AG08396 (cell line): Measurements from ENCODE around the gene RNU1-2.
A peak's percentile ranks its signal among the peaks of the same experiment; 100 is the strongest.
"Not testable (repeated sequence)": the region's sequence is repeated elsewhere in the genome, so short reads cannot be mapped to it uniquely, and the experiment has no call there.

Experiments
- DNase-seq: peaks from one replicate; pipeline ENCODE4 v3.0.0; 2012; ENCODE audit warnings: low spot score, mixed read lengths

RNU1-2 gene

DNA sequence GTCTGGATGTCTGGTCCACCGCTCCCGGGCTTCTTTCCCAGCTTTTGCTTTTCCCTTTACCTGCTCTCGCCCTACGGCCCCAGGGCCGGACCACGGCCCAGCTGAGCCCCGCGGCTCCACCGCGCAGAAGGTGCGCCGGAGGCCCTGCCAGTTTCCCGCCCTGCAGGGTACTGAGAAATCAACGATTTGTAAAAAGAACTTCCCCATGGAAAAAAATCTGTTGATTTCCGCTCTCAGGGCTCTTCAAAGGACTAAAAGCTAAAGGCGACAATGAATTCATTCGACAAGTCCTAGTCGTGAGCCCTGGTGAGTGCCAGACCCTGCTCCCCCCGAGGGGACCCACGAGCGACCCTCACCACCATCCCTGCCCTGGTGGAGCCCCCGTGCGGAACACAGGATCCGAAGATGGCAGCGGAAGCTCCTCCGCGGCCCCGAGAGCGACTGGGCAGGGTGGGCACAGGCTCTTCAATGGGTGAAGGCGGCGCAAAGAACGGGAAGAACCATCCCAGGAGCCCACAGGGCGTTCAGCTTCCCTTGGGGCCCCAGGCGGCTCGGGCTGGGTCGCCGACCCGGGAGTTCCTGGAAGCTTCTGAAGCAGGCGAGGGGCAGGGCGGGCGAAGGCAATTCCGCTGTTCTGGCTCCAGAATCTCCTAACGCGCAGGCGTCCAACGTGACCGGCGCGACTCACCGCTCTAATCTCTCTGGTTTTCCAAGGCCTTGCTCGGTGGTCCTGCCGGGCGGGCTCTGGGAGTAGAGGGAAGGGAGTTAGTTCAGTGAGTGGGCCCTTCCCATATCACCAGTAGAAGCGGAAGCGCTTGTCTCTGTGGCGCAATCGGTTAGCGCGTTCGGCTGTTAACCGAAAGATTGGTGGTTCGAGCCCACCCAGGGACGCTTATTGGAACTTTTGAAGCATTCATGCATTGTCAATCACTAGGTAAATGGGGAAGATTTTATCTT lies 6.6 kb upstream of the RNU1-2 start:
- DNase-seq = peak; percentile 24

DNA sequence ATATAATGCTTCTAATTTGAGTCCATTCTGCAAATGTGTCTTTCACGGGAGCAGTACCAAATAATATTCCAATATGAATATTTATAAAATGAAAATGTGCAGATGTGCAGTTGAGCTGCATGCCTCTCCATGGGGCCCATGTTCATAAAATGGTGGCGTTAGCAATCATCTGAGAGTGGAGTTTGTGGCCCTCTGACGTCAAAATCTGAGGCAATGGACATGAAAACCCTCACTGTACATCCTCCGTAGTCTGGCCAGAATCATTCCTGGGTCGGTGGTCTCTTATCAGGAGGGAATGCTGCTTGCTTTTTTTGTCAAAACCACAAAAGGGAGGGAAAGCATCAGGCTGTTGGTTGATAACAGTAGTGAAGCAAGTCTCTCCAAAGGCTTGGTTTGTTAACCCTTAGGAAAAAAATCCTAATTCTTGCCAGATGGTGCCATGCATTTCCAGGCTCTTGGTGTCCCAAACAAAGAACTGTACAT lies 5.2 kb upstream of the RNU1-2 start:
- DNase-seq = not testable (repeated sequence)

DNA sequence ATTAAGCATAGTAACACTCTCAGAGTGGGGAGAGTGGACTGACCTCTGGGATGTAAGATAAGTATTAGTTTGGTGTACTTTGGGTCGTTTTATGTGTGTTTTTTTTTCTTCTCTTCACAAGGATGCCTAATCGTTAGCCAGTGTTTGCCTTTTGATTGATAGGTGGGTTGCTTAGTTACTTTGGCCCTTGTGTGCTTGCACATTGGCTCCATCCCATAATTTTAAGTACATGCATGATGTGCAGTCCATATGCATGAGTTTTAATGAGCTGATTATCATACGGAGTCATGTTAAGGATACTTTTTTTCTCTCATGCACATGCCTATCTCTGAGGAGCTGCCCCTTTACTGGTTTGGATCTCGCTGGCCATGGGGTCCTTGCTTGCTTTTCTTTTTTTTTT lies 4.7 kb upstream of the RNU1-2 start:
- not testable (repeated sequence) for DNase-seq

DNA sequence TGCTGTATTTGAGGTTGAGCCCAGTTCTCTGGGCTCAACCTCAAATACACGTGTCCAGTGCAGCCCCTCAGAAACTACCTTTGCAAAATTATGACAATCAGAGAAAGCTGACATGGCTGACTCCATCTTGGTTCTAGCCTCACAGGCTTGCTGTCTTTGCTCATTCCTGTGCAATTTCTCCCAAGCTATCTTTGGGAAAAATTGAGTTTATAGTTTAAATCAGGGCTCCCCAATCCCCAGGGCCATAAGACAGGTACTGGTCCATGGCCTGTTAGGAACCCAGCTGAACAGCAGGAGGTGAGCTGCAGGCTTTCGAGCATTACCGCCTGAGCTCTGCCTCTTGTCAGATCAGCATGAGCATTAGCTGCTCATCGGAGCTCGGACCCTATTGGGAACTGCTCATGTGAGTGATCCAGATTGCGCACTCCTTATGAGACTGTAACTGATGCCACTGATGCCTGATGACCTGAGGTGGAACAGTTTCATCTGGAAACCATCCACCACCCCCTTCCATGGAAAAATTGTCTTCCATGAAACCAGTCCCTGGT lies 2.7 kb upstream of the RNU1-2 start:
- DNase-seq = not testable (repeated sequence)

DNA sequence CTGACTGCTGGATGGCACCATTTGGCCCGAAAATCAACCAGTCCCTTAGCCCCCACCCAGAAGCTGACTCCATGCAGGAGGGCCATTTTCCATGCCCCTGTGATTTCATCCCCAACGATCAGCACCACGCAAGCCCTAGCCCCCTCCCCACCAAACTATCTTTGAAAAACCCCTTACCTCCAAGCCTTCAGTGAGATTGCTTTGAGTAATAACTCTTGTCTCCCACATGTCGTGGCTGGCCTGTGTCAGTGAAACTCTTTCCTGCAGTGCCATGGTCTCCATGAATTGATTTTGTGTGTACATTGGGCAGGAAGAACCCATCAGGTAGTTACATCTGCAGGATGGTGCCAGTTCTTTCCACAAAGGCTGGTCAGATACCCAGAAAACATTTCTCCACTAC lies 2.0 kb upstream of the RNU1-2 start:
- not testable (repeated sequence) for DNase-seq

DNA sequence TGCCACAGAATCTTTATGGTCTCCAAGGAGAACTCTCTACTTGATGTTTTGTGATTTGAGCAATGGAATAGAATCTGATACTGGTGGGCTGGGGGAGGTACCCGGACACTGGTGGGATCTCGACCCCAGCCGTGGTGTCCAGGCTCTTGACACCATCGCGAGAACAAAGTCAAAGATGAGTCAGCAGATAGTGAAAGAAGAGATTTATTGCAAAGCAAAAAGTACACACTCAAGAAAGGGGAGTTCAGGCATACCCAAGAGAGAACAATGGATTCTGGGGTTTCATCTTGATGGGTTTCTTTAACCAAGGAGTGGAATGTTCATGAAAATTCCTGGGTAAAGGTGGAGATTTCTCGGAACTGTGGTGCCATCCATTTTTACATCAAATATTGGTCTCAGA lies 1.4 kb upstream of the RNU1-2 start:
- DNase-seq = not testable (repeated sequence)

DNA sequence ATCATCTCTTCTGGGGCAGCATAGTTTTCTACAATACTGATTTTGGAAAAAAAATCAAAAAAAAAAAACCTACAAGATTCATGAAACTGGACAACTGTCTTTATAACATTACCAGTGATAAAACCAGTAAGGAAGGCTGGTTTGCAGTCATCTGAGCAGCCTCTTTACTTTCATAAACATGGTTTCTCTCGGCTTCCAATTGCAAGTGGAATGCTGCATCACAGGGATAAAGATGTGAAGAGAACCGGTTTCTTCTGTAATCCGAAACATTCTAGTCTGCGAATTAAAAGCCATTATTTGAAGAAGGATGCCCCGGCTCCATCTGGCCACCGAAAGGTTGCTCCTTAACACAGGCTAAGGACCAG lies 565 bp upstream of the RNU1-2 start:
- not testable (repeated sequence) for DNase-seq

DNA sequence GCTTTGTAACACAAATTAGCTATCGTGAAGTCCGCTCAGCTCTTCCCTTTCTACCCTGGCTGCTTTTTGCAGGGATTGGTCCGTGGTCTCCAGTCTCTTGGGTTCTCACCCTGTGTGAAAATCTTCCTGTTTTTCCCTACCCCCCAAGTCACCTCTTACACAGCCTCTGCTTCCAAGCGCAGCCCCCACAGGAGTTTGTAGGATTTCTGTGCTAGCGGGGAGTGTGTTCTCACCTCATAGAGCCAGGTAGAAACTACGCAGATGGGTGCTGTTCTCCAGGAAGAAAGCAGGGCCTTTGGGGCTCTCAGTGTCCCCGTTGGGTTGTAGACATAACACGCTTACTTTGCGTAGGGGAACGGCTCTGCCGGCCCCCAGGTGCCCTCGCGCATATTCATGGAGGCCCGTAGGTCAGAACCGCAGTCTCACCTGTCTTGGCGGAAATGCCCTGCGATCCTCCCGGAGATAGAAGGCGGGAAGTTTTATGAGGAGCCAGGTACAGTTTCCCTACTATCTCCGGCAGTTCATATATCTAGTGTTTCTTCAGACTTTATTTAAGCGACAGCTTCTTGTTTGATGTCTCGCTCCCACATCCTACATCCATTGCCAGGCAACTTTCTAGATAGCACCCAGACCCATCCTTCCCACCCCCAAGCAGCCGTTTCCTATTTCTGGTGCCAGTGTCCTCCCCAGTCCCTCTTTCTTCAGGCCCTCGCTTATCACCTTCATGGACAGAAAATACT lies 706 bp downstream of the RNU1-2 start:
- DNase-seq = peak; percentile 24

DNA sequence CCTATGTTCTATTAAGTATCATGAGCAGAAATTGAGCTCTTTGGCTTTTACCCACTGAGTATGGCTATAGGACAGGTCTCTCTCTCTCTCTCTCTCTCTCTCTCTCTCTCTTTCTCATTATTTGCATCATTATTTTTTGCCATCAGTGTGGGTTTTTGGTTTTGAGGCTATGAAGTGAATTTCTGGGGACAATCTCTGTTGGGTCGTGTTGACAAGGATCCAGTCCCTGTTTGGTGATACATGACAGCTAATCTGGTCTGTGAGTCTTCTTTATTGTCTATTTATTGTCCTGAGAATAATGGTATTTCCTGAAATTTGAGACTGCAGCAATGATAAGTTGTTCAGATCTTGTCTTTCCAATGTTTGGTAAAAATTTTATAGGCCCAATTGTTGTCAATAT lies 1.9 kb downstream of the RNU1-2 start:
- not testable (repeated sequence) for DNase-seq

DNA sequence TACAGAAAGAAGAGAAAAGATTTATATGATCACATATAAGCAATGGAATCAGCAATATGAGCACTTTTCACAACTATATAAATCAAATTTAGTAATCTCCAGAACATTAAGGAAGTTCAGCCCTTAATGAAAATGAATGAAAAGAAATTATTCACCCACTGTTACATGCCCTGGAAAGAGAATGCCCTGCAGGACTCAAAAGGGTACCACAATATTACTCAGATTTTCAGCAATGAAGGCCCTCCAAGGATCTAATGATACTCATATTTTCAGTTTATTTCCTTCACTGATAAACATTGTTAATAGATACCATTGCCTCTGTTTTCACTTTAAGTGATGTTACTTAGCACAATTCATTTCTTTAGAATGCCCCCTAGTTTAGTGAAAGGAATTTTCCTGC lies 2.5 kb downstream of the RNU1-2 start:
- not testable (repeated sequence) for DNase-seq

DNA sequence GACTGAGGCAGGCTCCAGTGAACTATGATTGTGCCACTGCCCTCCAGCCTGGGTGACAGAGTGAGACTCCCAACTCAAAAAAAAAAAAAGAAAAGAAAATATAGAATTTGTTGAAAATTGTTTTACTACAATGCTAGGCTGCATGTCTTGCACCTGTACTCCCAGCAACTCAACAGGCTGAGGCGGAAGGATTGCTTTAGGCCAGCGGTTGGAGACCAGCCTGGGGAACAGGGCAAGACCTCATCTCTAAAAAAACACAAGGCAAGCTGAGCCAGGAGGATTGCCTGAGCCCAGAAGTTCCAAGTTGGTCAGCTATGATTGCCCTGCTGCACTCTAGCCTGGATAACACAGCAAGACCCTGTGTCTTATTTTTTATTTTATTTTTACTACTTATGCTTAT lies 3.2 kb downstream of the RNU1-2 start:
- DNase-seq = not testable (repeated sequence)

DNA sequence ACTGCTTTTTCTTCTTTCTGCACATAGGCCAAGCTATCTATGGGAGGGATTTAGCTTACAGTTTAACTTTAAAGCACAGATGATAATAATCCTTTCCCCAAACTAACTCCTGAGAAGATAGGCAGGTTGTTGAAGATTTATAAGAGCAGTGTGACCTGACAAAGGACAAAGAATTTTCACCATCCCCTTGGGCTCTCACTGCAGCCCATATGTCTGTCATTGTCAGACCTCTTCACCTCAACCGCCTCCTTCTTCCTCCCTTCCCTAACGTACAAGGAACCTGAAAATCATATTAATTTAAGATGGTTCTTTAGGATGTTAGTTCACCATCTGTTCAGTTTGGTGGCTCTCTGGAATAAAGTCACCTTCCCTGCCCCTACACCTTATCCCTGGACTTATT lies 5.0 kb downstream of the RNU1-2 start:
- DNase-seq = no peak

DNA sequence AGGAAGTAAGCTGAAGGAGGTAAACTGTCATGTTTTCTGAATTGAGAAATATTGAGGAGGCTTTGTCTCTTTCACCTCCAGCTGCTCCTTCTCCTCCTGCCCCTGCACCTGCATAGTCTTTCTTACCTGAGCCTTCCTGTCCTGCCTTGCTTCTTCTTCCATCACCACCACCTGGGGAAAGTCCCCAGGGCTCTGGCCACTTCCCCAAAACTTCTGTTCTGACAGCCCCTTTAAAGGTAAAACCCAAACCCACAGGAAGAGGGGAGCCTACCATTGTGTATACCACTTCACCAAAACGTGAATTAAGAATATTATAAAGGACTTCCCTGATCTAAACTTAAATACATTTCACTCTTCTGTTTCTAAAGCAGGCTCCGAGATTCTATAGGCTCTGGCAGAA lies 5.6 kb downstream of the RNU1-2 start:
- not testable (repeated sequence) for DNase-seq

DNA sequence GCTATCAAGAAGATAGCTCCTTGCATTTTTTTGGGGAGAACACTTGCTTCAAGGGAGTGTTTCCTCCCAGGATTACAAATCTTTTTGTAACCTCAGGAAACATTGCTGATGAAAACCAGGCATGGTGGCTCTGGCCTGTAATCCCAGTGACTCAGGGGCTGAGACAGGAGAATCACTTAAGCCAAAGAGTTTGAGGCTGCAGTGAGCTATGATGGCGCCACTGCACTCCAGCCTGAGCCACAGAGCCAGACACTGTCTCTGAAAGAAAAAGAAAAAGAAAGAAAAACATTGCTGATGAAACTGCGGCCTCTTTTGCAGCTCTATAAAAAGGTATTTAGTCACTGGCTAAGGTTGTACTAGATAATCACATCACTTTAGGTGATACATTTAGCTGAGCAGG lies 7.3 kb downstream of the RNU1-2 start:
- no peak for DNase-seq

DNA sequence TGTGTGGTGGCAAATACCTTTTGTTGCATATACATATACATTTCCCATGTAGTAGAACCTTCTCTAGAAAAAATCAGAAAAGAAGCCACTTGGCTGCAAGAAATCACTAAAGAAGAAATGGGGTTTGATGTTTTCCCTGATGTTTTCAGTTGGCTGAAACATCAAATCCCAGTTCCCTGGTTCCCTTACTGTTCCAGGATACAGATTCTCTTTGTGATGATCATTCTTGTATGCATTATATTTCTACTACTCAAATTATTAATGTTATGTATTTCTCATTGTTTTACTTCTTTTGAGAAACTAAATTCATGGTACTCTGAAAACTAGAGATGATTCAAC lies 7.6 kb downstream of the RNU1-2 start:
- no peak for DNase-seq

DNA sequence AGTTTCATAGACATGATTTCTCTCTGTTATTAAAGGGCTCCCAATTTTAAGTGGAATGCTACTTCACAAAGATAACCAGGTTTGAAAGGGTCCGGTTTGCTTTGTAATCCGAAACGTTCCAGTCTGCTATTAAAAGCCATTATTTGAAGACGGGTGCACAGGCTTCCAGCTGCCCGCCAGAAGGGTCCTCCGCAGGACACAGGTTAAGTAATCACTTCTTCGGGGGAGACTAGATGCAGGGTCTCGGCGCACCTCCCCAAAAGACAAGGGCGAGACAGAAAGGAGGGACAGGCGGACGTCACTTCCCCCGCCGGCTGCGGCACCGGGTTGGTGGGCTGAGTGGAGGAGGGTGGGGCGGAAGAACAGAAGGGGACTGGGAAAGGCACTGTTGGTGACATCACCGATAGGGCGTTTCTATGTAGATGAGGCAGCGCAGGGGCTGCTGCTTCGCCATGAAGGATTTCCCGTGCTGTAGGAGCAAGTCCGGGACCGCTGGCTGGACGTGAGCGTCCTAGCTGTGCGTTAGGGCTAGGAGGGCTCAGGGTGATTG lies 8.9 kb downstream of the RNU1-2 start:
- peak; percentile 88 for DNase-seq

DNA sequence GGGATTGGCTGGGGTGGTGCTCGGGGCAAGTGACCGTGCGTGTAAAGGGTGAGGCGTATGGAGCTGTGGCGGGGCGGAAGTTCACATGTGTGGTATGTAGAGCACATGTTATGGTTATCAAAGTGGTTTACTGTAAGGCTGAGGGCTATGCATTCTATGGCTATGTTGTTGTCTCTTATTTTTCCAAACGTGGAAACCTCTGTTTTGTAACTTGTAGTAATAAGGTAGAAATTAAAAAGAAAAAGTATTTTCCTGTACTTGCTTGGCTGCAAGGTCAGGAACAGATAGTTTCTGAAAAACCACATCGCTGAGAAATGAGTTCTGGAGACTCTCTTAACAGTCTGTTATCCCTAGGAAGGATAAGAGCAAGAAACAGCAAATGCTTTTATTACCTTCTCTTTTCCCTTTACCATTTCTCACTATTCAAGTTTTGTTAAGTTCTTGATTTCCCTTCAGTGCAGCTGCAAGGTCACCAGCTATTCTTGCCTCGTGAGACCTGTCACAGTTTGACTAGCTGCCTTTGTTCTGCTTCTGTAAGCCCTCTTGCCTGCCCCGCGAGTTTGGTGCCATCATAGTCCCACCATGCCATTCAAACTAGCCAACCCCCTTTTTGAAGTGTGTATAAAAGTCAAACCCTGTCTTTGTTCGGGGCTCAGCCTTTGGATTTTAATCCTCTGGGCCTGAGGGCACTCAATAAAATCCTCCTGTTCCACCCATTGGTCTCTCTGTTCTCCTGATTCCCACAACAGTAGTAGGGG lies 9.5 kb downstream of the RNU1-2 start:
- DNase-seq = peak; percentile 53

DNA sequence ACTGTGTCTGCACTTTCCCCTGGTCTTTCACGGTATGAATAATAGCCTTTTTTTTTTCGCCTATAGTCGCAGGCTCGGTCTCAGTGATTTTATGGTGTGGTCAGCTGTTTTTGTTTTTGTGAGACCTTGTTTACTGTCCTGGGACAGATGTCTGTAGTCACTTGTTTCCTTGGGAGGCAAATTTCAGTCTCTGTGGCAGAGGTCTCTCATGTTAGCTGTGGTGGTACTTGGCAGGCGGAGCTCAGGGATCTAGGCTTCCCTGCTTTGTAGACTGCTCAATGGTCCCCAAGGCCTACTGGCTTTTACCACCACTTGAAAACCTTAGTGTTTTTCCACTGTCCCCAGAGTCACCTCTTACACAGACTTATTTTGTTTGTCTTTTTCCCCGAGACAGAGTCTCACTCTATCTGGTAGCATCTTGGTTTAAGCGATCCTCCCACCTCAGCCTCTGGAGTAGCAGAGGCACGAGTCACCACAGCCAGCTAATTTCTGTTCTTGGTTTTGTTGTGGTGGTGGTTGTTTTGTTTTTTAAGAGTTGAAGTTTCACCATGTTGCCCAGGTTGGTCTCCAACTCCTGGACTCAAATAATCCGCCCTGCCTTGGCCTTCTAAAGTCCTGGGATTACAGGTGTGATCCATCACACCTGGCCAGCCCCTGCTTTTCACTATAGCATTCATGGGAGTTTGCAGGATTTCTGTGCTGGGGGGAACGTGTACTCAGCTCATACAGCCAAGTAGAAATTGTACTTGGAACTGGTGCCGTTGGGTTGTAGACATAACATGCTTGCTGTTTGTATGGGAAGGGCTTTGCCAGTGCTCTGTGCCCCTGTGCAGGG lies 10.3 kb downstream of the RNU1-2 start:
- DNase-seq = no peak

DNA sequence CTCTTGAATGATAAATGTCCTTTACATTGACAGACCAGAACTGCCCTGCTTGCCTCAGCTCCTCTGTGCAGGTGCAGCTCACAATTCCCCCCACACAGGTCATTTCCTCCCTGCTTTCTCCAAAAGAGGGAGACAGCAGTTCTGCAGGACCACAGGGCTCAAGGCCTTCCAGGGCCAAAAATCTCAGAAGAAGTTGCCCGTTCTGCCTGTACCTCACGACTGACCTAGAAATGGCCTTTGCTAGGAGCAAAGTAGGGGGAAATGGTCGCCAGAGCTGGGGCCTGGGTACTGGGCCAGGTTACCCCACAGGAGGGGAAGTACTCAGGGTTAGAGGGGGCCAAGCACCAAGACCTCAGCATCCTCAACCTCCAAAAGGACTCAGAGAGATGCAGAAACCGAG lies 11.1 kb downstream of the RNU1-2 start:
- no peak for DNase-seq

DNA sequence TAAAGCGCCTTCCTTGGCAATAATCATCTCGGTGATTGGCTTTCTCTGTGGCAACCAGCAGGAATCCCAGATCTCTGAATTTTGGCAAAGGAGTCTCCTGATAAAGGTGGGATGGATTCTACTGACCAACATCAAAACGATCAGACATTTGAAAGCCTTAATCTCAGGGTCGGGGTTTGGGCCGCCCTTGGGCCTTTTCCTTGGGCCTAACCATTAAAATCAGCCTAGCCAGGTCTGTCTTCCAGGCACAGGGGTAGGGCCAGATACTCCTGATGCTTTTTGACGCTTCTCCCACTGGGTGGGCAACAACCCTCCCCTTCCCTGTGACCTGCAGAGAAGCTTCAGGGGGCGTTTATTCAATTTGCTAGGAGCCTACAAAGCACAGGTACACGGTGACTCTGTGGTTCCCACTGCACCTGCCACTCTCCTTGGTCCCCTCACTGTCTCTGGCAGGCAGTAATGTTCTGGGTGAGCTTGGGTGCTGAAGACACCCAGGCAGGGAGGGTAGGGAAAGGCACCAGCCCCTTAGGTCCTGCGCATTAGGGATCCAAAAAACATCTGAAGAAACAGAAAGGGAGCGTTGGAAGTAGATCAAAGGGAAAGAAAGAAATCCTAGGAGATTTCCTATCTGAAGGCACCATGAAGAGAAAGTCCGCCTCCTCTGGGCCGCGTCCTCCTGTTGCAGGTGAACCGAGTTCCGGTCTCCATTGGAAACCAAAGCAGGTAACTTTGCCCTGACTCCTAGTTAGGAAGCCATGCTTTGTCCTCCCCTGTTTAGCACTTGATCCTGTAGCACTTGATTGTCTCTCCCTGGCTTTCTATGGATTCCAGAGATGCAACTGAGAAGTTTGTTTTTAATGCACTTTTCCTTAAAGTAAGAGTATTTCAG lies 12.3 kb downstream of the RNU1-2 start:
- DNase-seq = no peak
